Suprapubic skin (tissue), 4 donors: ENCODE data around the gene CAPZB. TPM values are rescaled to one million over a fixed set of nuclear protein-coding genes. Genes with fewer than 3 reads are reported as not detected.

Experiments
- DNase-seq, 2 donors: peaks; one replicate each; pipeline ENCODE4 v3.0.0-alpha.2; 2019; ENCODE audit warnings: low spot score in 2 of 2
- H3K27ac ChIP-seq: fragments of 200-600 bp; sonication (generic); one replicate; pipeline ENCODE4 v1.5.1; 2019
- H3K27me3 ChIP-seq: fragments of 200-600 bp; sonication (generic); one replicate; pipeline ENCODE4 v1.5.1; 2019
- H3K36me3 ChIP-seq: fragments of 200-600 bp; sonication (generic); one replicate; pipeline ENCODE4 v1.5.1; 2019
- H3K4me1 ChIP-seq: fragments of 200-600 bp; sonication (generic); one replicate; pipeline ENCODE4 v1.5.1; 2019
- H3K4me3 ChIP-seq: fragments of 200-600 bp; sonication (generic); one replicate; pipeline ENCODE4 v1.5.1; 2019; ENCODE audit warnings: mild to moderate bottlenecking
- H3K9me3 ChIP-seq: fragments of 200-600 bp; sonication (generic); one replicate; pipeline ENCODE4 v1.5.1; 2019
- CTCF ChIP-seq, 2 donors: fragments of 200-600 bp in 1 of 2; fragments of 450-650 bp in 1 of 2; sonication (generic) in 1 of 2; IDR thresholded peaks; one replicate each; pipeline ENCODE4 v1.5.1; 2016 to 2019; ENCODE audit warnings: antibody characterized with exemption in 2 of 2, mild to moderate bottlenecking in 1 of 2, moderate library complexity in 1 of 2
- EP300 ChIP-seq: sonication (generic); formaldehyde crosslinking; IDR thresholded peaks from one replicate; pipeline ENCODE4 v1.6.1; 2017; ENCODE audit warnings: antibody characterized with exemption
- POLR2A ChIP-seq, 2 donors: fragments of 450-650 bp; IDR thresholded peaks; one replicate each; pipeline ENCODE4 v1.6.1; 2017; ENCODE audit warnings: antibody characterized with exemption in 2 of 2, mild to moderate bottlenecking in 2 of 2, moderate library complexity in 2 of 2
- POLR2AphosphoS5 ChIP-seq, 3 donors: sonication (generic); formaldehyde crosslinking; IDR thresholded peaks; one replicate each; pipeline ENCODE4 v1.6.1; 2017; ENCODE audit warnings: antibody characterized with exemption in 3 of 3
- WGBS: methylation state at CpG from one replicate; pipeline ENCODE4 v1.1.5; 2018; 5-methylcytosine and 5-hydroxymethylcytosine counted together
- total RNA-seq, 4 donors: library from RNA; depleted of rRNA; stranded (reverse); fragments of >200 nt; gene quantifications; one replicate each; pipeline ENCODE4 v1.1.0, GENCODE V29; 2016

CAPZB gene
- total RNA-seq, 4 donors from 2014 or later: 101 to 130 (median 126) TPM

- peaks cover 43% of the 10 kb centered on the region for H3K4me1 ChIP-seq
- no peak for DNase-seq
- WGBS: 61% methylated on average over 17 of the region's 27 CpGs
- no peak overlapping the region for H3K27ac ChIP-seq
- peaks cover 60% of the 10 kb centered on the region for H3K36me3 ChIP-seq
- H3K27me3 ChIP-seq: no peaks in the 10 kb centered on the region
- TF ChIP-seq CTCF (IDR thresholded peaks at IDR 0.05) (no peak), POLR2AphosphoS5 (IDR thresholded peaks at IDR 0.05) (no peak), POLR2A (IDR thresholded peaks at IDR 0.05) (no peak), EP300 (no peak)
- H3K9me3 ChIP-seq: no peaks in the 10 kb centered on the region
- H3K4me3 ChIP-seq: no peak overlapping the region
These were observed 143.1 kb downstream of the CAPZB start for GRCh38 chr1:19342062-19342750.

GRCh38 chr1:19341201-19342061 is 143.9 kb downstream of the CAPZB start:
- DNase-seq: peak; percentile 87 to 88
- 74% methylated on average over 19 of the region's 25 CpGs for WGBS
- no peaks in the 10 kb centered on the region for H3K27me3 ChIP-seq
- H3K36me3 ChIP-seq: peaks cover 60% of the 10 kb centered on the region
- peaks cover 41% of the 10 kb centered on the region for H3K4me1 ChIP-seq
- no peak overlapping the region for H3K4me3 ChIP-seq
- no peaks in the 10 kb centered on the region for H3K9me3 ChIP-seq
- TF ChIP-seq POLR2A (IDR thresholded peaks at IDR 0.05) (no peak), POLR2AphosphoS5 (IDR thresholded peaks at IDR 0.05) (no peak), EP300 (no peak), CTCF (IDR thresholded peaks at IDR 0.05) (peak; percentile 79 to 93)
- H3K27ac ChIP-seq: no peak overlapping the region

GRCh38 chr1:19340387-19340937 is 144.9 kb downstream of the CAPZB start:
- H3K9me3 ChIP-seq: no peaks in the 10 kb centered on the region
- H3K4me3 ChIP-seq: no peak overlapping the region
- TF ChIP-seq POLR2A (IDR thresholded peaks at IDR 0.05) (no peak), POLR2AphosphoS5 (IDR thresholded peaks at IDR 0.05) (no peak), EP300 (no peak)
- peaks cover 56% of the 10 kb centered on the region for H3K36me3 ChIP-seq
- WGBS: 97% methylated on average over 14 of the region's 14 CpGs
- no peaks in the 10 kb centered on the region for H3K27me3 ChIP-seq
- H3K4me1 ChIP-seq: peaks cover 38% of the 10 kb centered on the region
- no peak for DNase-seq
- H3K27ac ChIP-seq: no peak overlapping the region

- H3K27me3 ChIP-seq: no peaks in the 10 kb centered on the region
- DNase-seq: no peak
- peaks cover 47% of the 10 kb centered on the region for H3K36me3 ChIP-seq
- no peaks in the 10 kb centered on the region for H3K9me3 ChIP-seq
- no peak overlapping the region for H3K4me3 ChIP-seq
- no peak overlapping the region for H3K27ac ChIP-seq
- TF ChIP-seq POLR2AphosphoS5 (IDR thresholded peaks at IDR 0.05): no peak
- TF ChIP-seq CTCF (IDR thresholded peaks at IDR 0.05): no peak
- no peak for TF ChIP-seq POLR2A (IDR thresholded peaks at IDR 0.05)
- no peak for TF ChIP-seq EP300
- H3K4me1 ChIP-seq: peaks cover 29% of the 10 kb centered on the region
- WGBS: 90% methylated on average over 17 of the region's 19 CpGs
These were observed 146.0 kb downstream of the CAPZB start for GRCh38 chr1:19339214-19339861.

GRCh38 chr1:19338323-19338762 is 147.0 kb downstream of the CAPZB start:
- Histone ChIP-seq H3K4me1 (peaks cover 22% of the 10 kb centered on the region), H3K9me3 (no peaks in the 10 kb centered on the region), H3K36me3 (peaks cover 40% of the 10 kb centered on the region), H3K27me3 (no peaks in the 10 kb centered on the region), H3K4me3 (no peak overlapping the region), H3K27ac (no peak overlapping the region)
- whole genome bisulfite sequencing: 72% methylated on average over 27 of the region's 27 CpGs
- no peak for DNase-seq
- TF ChIP-seq CTCF (IDR thresholded peaks at IDR 0.05): peak in 1 of 2 donors; percentile 20
- TF ChIP-seq POLR2AphosphoS5 (IDR thresholded peaks at IDR 0.05): no peak
- TF ChIP-seq EP300: no peak
